HG03565 (cell line): ENCODE measurements around the gene USP50.
"Not testable (repeated sequence)": the region's sequence is repeated elsewhere in the genome, so short reads cannot be mapped to it uniquely, and the experiment has no call there.

Experiments
- ATAC-seq: cut with Tn5 transposase; IDR thresholded peaks from one replicate; pipeline ENCODE4 v1.9.1; 2021; ENCODE audit warnings: mild to moderate bottlenecking, moderate library complexity; ENCODE audit not compliant: unreplicated experiment

Gene USP50

DNA sequence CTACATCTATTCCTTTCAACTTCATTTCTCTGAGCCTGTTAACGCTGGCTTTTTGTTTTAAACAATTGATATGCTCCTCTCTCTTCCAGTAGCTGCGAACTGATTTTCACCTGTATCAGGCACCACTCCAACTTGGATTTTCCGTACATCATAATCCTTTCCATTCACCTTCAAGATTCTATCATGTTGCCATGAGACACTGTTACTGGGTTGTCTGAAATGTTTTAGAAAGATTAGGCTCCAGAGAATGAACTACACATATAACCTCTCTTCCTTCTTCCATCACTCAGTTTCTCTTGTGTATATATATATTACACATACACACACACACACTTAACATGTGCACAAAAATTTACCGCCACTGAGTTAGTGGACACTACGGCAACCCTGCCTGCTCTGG lies at the start of gene USP50:
Gene USP50, minus strand, starts transcription at position 101 of the 400 bp plus-strand sequence. CDS start 141 bp downstream, outside the sequence.
- no peak for ATAC-seq

- ATAC-seq, result no peak
Observed at GRCh38 chr15:50594311-50594710, 47.8 kb upstream of the USP50 start.

- no peak for ATAC-seq
Observed at GRCh38 chr15:50593761-50594160, 47.3 kb upstream of the USP50 start.

DNA sequence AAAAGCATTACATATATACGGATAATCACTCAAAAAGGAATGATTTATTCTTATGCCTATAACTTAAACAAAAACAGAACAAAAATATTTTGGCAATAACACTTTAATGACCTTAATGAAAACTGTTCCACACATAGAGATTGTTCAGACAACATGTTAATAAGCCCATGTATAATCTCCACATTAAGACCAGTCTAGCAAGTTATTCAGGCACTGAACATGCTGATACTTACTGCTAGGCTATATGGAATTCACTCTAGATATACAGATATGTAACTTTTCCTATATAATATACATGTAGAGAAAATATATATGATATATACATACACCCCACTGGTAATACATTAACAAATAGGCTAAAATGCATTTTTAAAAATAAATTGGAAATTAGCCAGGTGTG lies 43.8 kb upstream of the USP50 start:
- no peak for ATAC-seq

DNA sequence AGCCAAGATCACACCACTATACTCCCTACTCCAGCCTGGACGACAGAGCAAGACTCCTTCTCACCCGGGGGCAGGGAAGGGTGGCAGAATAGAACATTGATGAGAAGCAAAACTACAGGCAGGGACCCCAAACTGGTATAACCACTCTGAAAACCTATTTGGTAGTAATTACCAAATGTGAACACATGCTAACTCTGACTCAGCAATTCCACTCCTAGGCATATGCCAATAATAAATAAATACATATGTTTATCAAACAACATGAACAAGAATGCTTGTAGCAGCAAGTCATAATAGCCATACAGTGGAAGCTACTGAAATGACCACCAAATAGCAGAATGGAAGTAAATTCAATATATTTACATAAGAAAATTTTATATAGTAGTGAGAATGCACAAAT lies 31.0 kb upstream of the USP50 start:
- no peak for ATAC-seq

GRCh38 chr15:50576166-50576565 lies 29.7 kb upstream of the USP50 start:
- ATAC-seq, result no peak

DNA sequence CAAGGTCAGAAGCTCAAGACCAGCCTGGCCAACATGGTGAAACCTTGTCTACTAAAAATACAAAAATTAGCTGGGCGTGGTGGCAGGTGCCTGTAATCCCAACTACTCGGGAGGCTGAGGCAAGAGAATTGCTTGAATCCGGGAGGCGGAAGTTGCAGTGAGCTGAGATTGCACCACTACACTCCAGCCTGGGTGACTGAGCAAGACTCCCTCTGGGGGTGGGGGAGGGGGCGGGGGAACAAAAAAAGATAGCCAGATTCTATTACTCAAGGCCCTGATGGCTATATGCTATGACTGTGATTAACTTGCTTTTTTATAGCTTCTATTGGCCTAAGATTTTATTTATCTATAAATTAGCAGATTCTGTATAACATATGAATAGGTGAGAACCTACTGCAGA lies 27.4 kb upstream of the USP50 start:
- ATAC-seq, result not testable (repeated sequence)

- no peak for ATAC-seq
Observed at GRCh38 chr15:50563756-50564155, 17.3 kb upstream of the USP50 start.

GRCh38 chr15:50562735-50563640 lies 16.5 kb upstream of the USP50 start:
- no peak for ATAC-seq

- no peak for ATAC-seq
Observed at GRCh38 chr15:50558012-50558411, 11.5 kb upstream of the USP50 start.

- no peak for ATAC-seq
Observed at GRCh38 chr15:50556642-50557371, 10.3 kb upstream of the USP50 start.

GRCh38 chr15:50552238-50552637 lies 5.8 kb upstream of the USP50 start:
- no peak for ATAC-seq

DNA sequence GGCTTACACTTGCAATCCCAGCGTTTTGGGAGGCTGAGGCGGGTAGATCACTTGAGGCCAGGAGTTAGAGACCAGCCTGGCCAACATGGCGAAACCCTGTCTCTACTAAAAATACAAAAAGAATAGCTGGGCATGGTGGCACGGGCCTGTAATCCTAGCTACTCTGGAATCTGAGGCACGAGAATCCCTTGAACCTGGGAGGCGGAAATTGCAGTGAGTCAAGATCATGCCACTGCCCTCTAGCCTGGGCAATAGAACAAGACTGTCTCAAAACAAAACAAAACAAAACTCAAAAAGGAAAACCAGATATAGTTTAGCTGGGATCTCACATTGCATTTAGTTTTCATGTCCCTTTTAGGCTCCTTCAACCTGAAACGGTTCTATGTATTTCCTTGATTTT lies 2.9 kb upstream of the USP50 start:
- no peak for ATAC-seq

DNA sequence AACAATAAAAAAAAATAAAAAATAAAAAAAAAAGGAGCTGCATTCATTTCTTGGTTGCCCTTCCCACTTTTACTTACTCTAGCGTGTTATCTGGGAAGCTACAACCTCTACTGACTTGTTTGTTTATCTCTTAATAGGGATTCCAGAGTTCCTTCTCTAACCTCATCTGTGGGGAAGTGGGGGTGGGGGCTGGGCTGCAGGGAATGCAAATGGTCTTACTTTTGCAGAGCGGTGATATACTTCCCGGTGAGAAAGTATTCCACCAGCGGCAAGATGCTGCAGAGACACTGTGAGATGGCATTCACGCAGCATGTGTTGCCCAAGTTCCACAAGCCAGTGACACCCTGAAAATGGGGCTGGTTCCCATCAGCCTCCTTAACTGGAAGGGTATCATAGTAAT lies 2.1 kb downstream of the USP50 start:
- ATAC-seq, result no peak

DNA sequence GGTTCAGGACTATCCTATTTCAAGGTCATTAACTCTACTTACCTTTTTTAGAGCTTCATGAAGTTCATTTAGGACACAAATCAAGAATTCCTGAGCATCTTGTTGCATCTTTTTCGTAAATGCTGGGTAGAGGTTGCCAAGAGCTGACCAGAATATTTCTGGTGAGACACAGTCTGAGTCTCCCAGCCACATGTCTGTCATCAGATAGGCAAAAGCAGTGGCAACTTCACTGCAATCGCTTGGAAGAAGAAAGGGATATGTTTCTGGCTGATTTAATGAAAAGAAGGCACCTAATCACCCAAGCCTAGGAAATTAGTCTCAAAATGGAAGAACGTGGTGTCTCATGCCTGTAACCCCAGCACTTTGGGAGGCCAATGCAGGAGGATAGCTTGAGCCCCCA lies 2.9 kb downstream of the USP50 start:
- ATAC-seq, result no peak

- ATAC-seq, result no peak
Observed at GRCh38 chr15:50542887-50543210, 3.6 kb downstream of the USP50 start.

GRCh38 chr15:50531766-50532165 lies 14.7 kb downstream of the USP50 start:
- ATAC-seq, result no peak

DNA sequence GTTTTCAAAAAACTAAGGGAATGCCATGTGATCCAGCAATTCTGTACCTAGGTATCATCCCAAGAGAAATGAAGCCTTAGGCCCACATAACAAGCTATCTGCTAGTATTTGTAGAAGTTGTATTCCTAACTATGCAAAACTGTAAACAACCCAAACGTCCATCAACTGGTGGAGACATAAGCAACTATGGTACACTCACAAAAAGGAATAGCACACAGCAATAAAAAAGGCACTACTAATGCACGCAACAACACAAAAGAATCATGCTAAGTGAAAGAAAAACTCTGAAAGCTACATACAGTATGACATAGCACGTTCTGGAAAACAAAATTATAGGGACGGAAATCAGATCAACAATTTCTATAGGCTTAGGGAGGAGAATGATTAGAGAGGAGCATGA lies 15.3 kb downstream of the USP50 start:
- no peak for ATAC-seq

GRCh38 chr15:50523851-50524251 lies 22.6 kb downstream of the USP50 start:
- no peak for ATAC-seq

- ATAC-seq, result no peak
Observed at GRCh38 chr15:50519740-50520425, 26.6 kb downstream of the USP50 start.

- ATAC-seq, result no peak
Observed at GRCh38 chr15:50513001-50513400, 33.5 kb downstream of the USP50 start.

GRCh38 chr15:50506121-50506520 lies 40.3 kb downstream of the USP50 start:
- no peak for ATAC-seq
